HEK293T (cell line): ENCODE results near the gene LOXL4.

Source experiments
- CTCF ChIA-PET: fragments of 350-600 bp; formaldehyde crosslinking; extraction: SDS; loops from one replicate; lab custom pipeline; 2021; ENCODE audit warnings: antibody characterized with exemption, inconsistent platforms; lab: Yijun Ruan, JAX
- POLR2A ChIA-PET: fragments of 350-600 bp; formaldehyde crosslinking; extraction: SDS; loops from one replicate; lab custom pipeline; 2020; ENCODE audit warnings: antibody characterized with exemption, inconsistent platforms; lab: Yijun Ruan, JAX
- DNase-seq: peaks from one replicate; pipeline ENCODE4 v3.0.0; 2012; ENCODE audit warnings: mixed read lengths; ENCODE audit errors: extremely low spot score
- ARNT ChIP-seq: fragments of 450-650 bp; IDR thresholded peaks from 2 replicates; pipeline ENCODE4 v1.6.1; 2017; ENCODE audit warnings: mild to moderate bottlenecking
- BHLHE40 ChIP-seq: fragments of 450-650 bp; IDR thresholded peaks from 2 replicates; pipeline ENCODE4 v1.6.1; 2016; ENCODE audit warnings: mild to moderate bottlenecking, moderate library complexity, borderline replicate concordance
- CTBP1 ChIP-seq: fragments of 450-650 bp; IDR thresholded peaks from 2 replicates; pipeline ENCODE4 v1.6.1; 2016; ENCODE audit warnings: borderline replicate concordance
- ELF4 ChIP-seq: fragments of 450-650 bp; IDR thresholded peaks from 2 replicates; pipeline ENCODE4 v1.6.1; 2017; ENCODE audit warnings: antibody characterized with exemption
- FOXA1 ChIP-seq: fragments of 450-650 bp; IDR thresholded peaks from 2 replicates; pipeline ENCODE4 v1.6.1; 2016; ENCODE audit warnings: mild to moderate bottlenecking
- FOXK2 ChIP-seq: fragments of 450-650 bp; IDR thresholded peaks from 2 replicates; pipeline ENCODE4 v1.6.1; 2016; ENCODE audit warnings: mild to moderate bottlenecking
- FOXM1 ChIP-seq: fragments of 450-650 bp; IDR thresholded peaks from 2 replicates; pipeline ENCODE4 v1.6.1; 2017; ENCODE audit warnings: mild to moderate bottlenecking, borderline replicate concordance
- HDGF ChIP-seq: fragments of 450-650 bp; IDR thresholded peaks from 2 replicates; pipeline ENCODE4 v1.6.1; 2017; ENCODE audit warnings: antibody characterized with exemption, borderline replicate concordance
- L3MBTL2 ChIP-seq: fragments of 450-650 bp; conservative IDR thresholded peaks from 2 replicates; pipeline ENCODE4 v1.6.1; 2016; ENCODE audit warnings: mild to moderate bottlenecking
- LEF1 ChIP-seq: fragments of 450-650 bp; IDR thresholded peaks from 2 replicates; pipeline ENCODE4 v1.6.1; 2017; ENCODE audit warnings: mild to moderate bottlenecking, borderline replicate concordance
- NFRKB ChIP-seq: fragments of 450-650 bp; IDR thresholded peaks from 2 replicates; pipeline ENCODE4 v1.6.1; 2016; ENCODE audit warnings: mild to moderate bottlenecking, moderate library complexity
- PKNOX1 ChIP-seq: fragments of 450-650 bp; IDR thresholded peaks from 2 replicates; pipeline ENCODE4 v1.6.1; 2016
- SP1 ChIP-seq: fragments of 450-650 bp; IDR thresholded peaks from 2 replicates; pipeline ENCODE4 v1.6.1; 2017
- SUZ12 ChIP-seq: fragments of 450-650 bp; IDR thresholded peaks from 2 replicates; pipeline ENCODE4 v1.6.1; 2016; ENCODE audit warnings: mild to moderate bottlenecking
- TARDBP ChIP-seq: fragments of 450-650 bp; IDR thresholded peaks from 2 replicates; pipeline ENCODE4 v1.6.1; 2016
- ZNF384 ChIP-seq: fragments of 450-650 bp; IDR thresholded peaks from 2 replicates; pipeline ENCODE4 v1.6.1; 2016

Gene LOXL4

GRCh38 chr10:98258683-98259454 lies 9.1 kb downstream of the LOXL4 start:
- TF ChIP-seq PKNOX1, result no peak
- TF ChIP-seq NFRKB, result no peak
- TF ChIP-seq HDGF, result no peak
- no peak for TF ChIP-seq ZNF384
- no peak for TF ChIP-seq ARNT
- TF ChIP-seq SP1, result no peak
- TF ChIP-seq BHLHE40, result no peak
- TF ChIP-seq FOXA1, result no peak
- CTCF ChIA-PET, result interaction anchor here (1.5 kb wide), 1 partner anchor 50 kb away, joined by 3 read pairs; no protein-coding TSS in a partner anchor
- POLR2A ChIA-PET, result no interaction called here

GRCh38 chr10:98257961-98258360 lies 10.0 kb downstream of the LOXL4 start:
- CTCF ChIA-PET, result interaction anchor here (1.5 kb wide), 1 partner anchor 51 kb away, joined by 3 read pairs; no protein-coding TSS in a partner anchor
- POLR2A ChIA-PET, result no interaction called here
- no peak for TF ChIP-seq NFRKB
- no peak for TF ChIP-seq HDGF
- TF ChIP-seq SP1, result no peak
- no peak for TF ChIP-seq PKNOX1
- no peak for TF ChIP-seq TARDBP
- no peak for TF ChIP-seq SUZ12
- TF ChIP-seq BHLHE40, result no peak
- TF ChIP-seq CTBP1, result no peak
- no peak for DNase-seq

More at GRCh38 chr10:98258683-98259454, 9.1 kb downstream of the LOXL4 start:
- no peak for DNase-seq

GRCh38 chr10:98257198-98257597 lies 10.8 kb downstream of the LOXL4 start:
- POLR2A ChIA-PET, result no interaction called here
- CTCF ChIA-PET, result no interaction called here
- no peak for TF ChIP-seq L3MBTL2
- TF ChIP-seq FOXK2, result no peak
- TF ChIP-seq PKNOX1, result no peak
- no peak for TF ChIP-seq LEF1
- no peak for TF ChIP-seq FOXA1
- TF ChIP-seq ELF4, result no peak
- no peak for TF ChIP-seq SP1
- TF ChIP-seq TARDBP, result no peak
- TF ChIP-seq BHLHE40, result no peak
- TF ChIP-seq NFRKB, result no peak
- TF ChIP-seq HDGF, result no peak
- TF ChIP-seq CTBP1, result no peak
- TF ChIP-seq FOXM1, result no peak
- TF ChIP-seq ZNF384, result no peak
- no peak for TF ChIP-seq SUZ12
- no peak for TF ChIP-seq ARNT
- DNase-seq, result no peak

- no peak for DNase-seq
- ChIA-PET CTCF (no interaction called here), POLR2A (no interaction called here)
- TF ChIP-seq SUZ12 (no peak), CTBP1 (no peak), FOXM1 (no peak), NFRKB (no peak), L3MBTL2 (no peak), PKNOX1 (no peak), SP1 (no peak), LEF1 (no peak), BHLHE40 (no peak), ARNT (no peak), TARDBP (no peak), FOXK2 (no peak), ZNF384 (no peak)
These were observed 11.3 kb downstream of the LOXL4 start for GRCh38 chr10:98256692-98257091.

- POLR2A ChIA-PET, result interaction anchor here (1.4 kb wide), 1 partner anchor 54 kb away, joined by 3 read pairs; no protein-coding TSS in a partner anchor
- CTCF ChIA-PET, result no interaction called here
- no peak for DNase-seq
- TF ChIP-seq ARNT (no peak), FOXM1 (no peak), LEF1 (no peak), ELF4 (no peak), L3MBTL2 (no peak), SP1 (no peak), ZNF384 (no peak), FOXK2 (no peak), CTBP1 (no peak), TARDBP (no peak)
These were observed 12.7 kb downstream of the LOXL4 start for GRCh38 chr10:98255146-98255877.
